Measurements from ENCODE around the gene MORN2.

The MORN2 gene

DNA sequence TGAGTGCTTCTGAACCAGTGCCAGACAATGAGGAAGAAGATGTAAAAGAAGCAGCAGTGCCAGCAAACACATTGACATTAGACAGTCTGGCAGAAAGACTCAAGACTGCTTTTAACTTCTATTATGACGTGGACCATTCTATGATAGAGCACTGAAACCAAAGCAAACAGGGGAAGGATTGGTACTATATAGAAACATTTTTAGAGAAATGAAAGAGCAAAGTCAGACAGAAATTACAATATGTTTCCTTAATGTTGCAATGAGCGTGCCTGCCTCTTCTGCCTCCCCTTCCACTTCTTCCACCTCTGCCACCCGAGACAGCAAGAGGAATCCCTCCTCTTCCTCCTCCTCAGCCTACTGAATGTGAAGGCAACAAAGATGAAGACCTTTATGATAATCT lies 39.8 kb upstream of the MORN2 start:
- Histone ChIP-seq H3K4me3 (replicated peaks; ENCODE audit: low read depth, low read length) (no peak overlapping the region), H3K36me3 (ENCODE audit: control insufficient read depth, insufficient read depth, low read length) (no peaks in the 10 kb centered on the region; the same call in none of the 2 replicates), H3K27me3 (replicated peaks; ENCODE audit: control insufficient read depth, insufficient read depth, low read length) (no peaks in the 10 kb centered on the region)
- no peak for TF ChIP-seq CTCF (IDR thresholded peaks at IDR 0.05; ENCODE audit: insufficient read depth, low read length, poor library complexity, severe bottlenecking)
- DNase-seq (ENCODE audit: extremely low read depth, insufficient read length): peak; percentile 67

- Histone ChIP-seq H3K36me3 (ENCODE audit: control insufficient read depth, insufficient read depth, low read length) (no peaks in the 10 kb centered on the region; the same call in none of the 2 replicates), H3K4me3 (replicated peaks; ENCODE audit: low read depth, low read length) (no peak overlapping the region), H3K27me3 (replicated peaks; ENCODE audit: control insufficient read depth, insufficient read depth, low read length) (no peaks in the 10 kb centered on the region)
- DNase-seq (ENCODE audit: extremely low read depth, insufficient read length): peak; percentile 10
- no peak for TF ChIP-seq CTCF (IDR thresholded peaks at IDR 0.05; ENCODE audit: insufficient read depth, low read length, poor library complexity, severe bottlenecking)
Observed at GRCh38 chr2:38836791-38837190, 39.0 kb upstream of the MORN2 start.

GRCh38 chr2:38850045-38850444 lies 25.7 kb upstream of the MORN2 start:
- Histone ChIP-seq H3K27me3 (replicated peaks; ENCODE audit: control insufficient read depth, insufficient read depth, low read length) (no peaks in the 10 kb centered on the region), H3K4me3 (replicated peaks; ENCODE audit: low read depth, low read length) (no peak overlapping the region), H3K36me3 (ENCODE audit: control insufficient read depth, insufficient read depth, low read length) (peaks cover 2% of the 10 kb centered on the region)
- DNase-seq (ENCODE audit: extremely low read depth, insufficient read length): peak; percentile 43
- TF ChIP-seq CTCF (IDR thresholded peaks at IDR 0.05; ENCODE audit: insufficient read depth, low read length, poor library complexity, severe bottlenecking): no peak

GRCh38 chr2:38856165-38856564 lies 19.6 kb upstream of the MORN2 start:
- peaks cover 2% of the 10 kb centered on the region for H3K36me3 ChIP-seq (ENCODE audit: control insufficient read depth, insufficient read depth, low read length)

DNA sequence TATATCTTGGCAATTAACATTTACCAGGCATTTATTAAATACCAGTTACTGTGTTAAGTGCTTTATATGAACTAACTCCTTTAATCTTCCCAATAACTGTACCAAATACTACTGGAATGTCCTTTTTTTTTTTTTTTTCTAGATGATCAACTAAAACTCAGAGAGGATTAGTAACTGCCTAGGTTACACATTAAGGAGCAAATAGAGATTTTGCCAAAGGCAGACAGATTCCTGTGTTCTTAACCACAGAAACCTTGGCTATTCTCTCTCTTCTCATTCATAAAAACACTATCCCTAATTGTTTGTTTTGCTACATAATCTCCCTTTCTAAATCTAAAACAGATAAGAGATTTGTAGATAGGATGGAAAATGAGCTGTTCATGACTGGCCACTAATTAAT lies 13.3 kb upstream of the MORN2 start:
- peaks cover 2% of the 10 kb centered on the region; the same call in 1 of the 2 replicates for H3K36me3 ChIP-seq (ENCODE audit: control insufficient read depth, insufficient read depth, low read length)
- no peak for DNase-seq (ENCODE audit: extremely low read depth, insufficient read length)
- no peaks in the 10 kb centered on the region for H3K27me3 ChIP-seq (replicated peaks; ENCODE audit: control insufficient read depth, insufficient read depth, low read length)
- H3K4me3 ChIP-seq (replicated peaks; ENCODE audit: low read depth, low read length): no peak overlapping the region
- no peak for TF ChIP-seq CTCF (IDR thresholded peaks at IDR 0.05; ENCODE audit: insufficient read depth, low read length, poor library complexity, severe bottlenecking)

More at GRCh38 chr2:38856165-38856564, 19.6 kb upstream of the MORN2 start:
- no peak for DNase-seq (ENCODE audit: extremely low read depth, insufficient read length)
- TF ChIP-seq CTCF (IDR thresholded peaks at IDR 0.05; ENCODE audit: insufficient read depth, low read length, poor library complexity, severe bottlenecking): no peak
- Histone ChIP-seq H3K27me3 (replicated peaks; ENCODE audit: control insufficient read depth, insufficient read depth, low read length) (no peaks in the 10 kb centered on the region), H3K4me3 (replicated peaks; ENCODE audit: low read depth, low read length) (no peak overlapping the region)

Data from GM06990 (cell line).